Esophagus squamous epithelium (tissue), 4 donors: ENCODE data around the gene FOCAD.

ENCODE experiments used
- CTCF ChIP-seq, 6 experiments: fragments of 450-650 bp in 4 of 6; fragments of 200-600 bp in 2 of 6; sonication (generic) in 2 of 6; IDR thresholded peaks; one replicate each; pipeline ENCODE4 v1.5.1; 2016 to 2019; ENCODE audit warnings: antibody characterized with exemption in 6 of 6, mild to moderate bottlenecking in 4 of 6, moderate library complexity in 4 of 6
- POLR2A ChIP-seq, 4 donors: fragments of 450-650 bp; IDR thresholded peaks; one replicate each; pipeline ENCODE4 v1.6.1; 2017; ENCODE audit warnings: antibody characterized with exemption in 4 of 4, mild to moderate bottlenecking in 4 of 4, moderate library complexity in 3 of 4

DNA sequence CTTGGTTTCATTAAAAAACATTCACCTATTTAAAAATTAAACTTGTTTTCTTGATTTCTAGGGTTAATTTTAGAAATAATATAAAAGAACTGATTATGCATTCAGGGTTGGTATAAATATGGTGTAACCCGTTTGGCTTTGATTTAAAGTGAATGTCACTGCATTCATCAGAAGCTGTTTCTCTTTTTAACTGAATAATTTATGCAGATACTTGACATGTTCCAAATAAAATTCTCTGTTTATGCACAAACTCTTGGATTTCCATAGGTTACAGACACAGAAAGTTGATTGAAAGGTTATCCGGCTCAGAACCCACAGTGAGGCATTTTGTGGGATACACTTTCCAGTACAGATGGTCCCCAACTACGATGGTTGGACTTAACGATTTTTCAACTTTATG is 186.1 kb downstream of the FOCAD start:
- TF ChIP-seq CTCF (IDR thresholded peaks at IDR 0.05), result no peak
- no peak for TF ChIP-seq POLR2A (IDR thresholded peaks at IDR 0.05)
